GM23338 (cell line): ENCODE measurements around the gene CIAO3. TPM values are rescaled to one million over a fixed set of nuclear protein-coding genes. Genes with fewer than 3 reads are reported as not detected.
"Not testable (repeated sequence)": the region's sequence is repeated elsewhere in the genome, so short reads cannot be mapped to it uniquely, and the experiment has no call there.

ENCODE experiments used
- ATAC-seq: fragments of 200-7000 bp; cut with Tn5 transposase; 3 replicates; pipeline ENCODE4 v1.9.1; 2020
- DNase-seq: peaks from one replicate; pipeline ENCODE4 v3.0.0-alpha.2; 2015; ENCODE audit warnings: low spot score
- H2AFZ ChIP-seq: fragments of 200-600 bp; sonication (generic); 2 replicates; pipeline ENCODE4 v1.8.0; 2016; ENCODE audit warnings: antibody characterized with exemption, mild to moderate bottlenecking, moderate library complexity
- H3F3A ChIP-seq: fragments of 200-600 bp; sonication (generic); replicated peaks from 2 replicates; pipeline ENCODE4 v1.8.0; 2017; ENCODE audit warnings: antibody characterized with exemption, mixed run types, low read depth
- H3K27ac ChIP-seq: fragments of 200-600 bp; sonication (generic); 2 replicates; pipeline ENCODE4 v1.6.1; 2016; ENCODE audit warnings: low read depth
- H3K27me3 ChIP-seq: fragments of 200-600 bp; sonication (generic); 2 replicates; pipeline ENCODE4 v1.8.0; 2016; ENCODE audit warnings: mild to moderate bottlenecking, mixed run types, moderate library complexity; ENCODE audit not compliant: insufficient read depth
- H3K36me3 ChIP-seq: fragments of 200-600 bp; sonication (generic); 2 replicates; pipeline ENCODE4 v1.8.0; 2016; ENCODE audit warnings: mild to moderate bottlenecking; ENCODE audit not compliant: insufficient read depth
- H3K4me1 ChIP-seq: fragments of 200-600 bp; sonication (generic); 2 replicates; pipeline ENCODE4 v1.8.0; 2016; ENCODE audit warnings: mild to moderate bottlenecking, moderate library complexity; ENCODE audit not compliant: insufficient read depth
- H3K4me2 ChIP-seq: fragments of 200-600 bp; sonication (generic); 2 replicates; pipeline ENCODE4 v1.7.1; 2017; ENCODE audit warnings: mixed run types
- H3K4me3 ChIP-seq: fragments of 200-600 bp; sonication (generic); 2 replicates; pipeline ENCODE4 v1.6.1; 2016; ENCODE audit warnings: mixed run types
- H3K79me2 ChIP-seq: fragments of 200-600 bp; sonication (generic); replicated peaks from 2 replicates; pipeline ENCODE4 v1.8.0; 2017; ENCODE audit warnings: mild to moderate bottlenecking; ENCODE audit not compliant: insufficient read depth
- H3K9me2 ChIP-seq: fragments of 200-600 bp; sonication (generic); 2 replicates; pipeline ENCODE4 v1.8.0; 2017; ENCODE audit not compliant: insufficient read depth
- H4K20me1 ChIP-seq: fragments of 200-600 bp; sonication (generic); replicated peaks from 2 replicates; pipeline ENCODE4 v1.8.0; 2017; ENCODE audit warnings: mild to moderate bottlenecking; ENCODE audit not compliant: insufficient read depth
- H3K27ac Mint-ChIP-seq: 2 replicates; pipeline ENCODE4 v1.8.0; 2020; ENCODE audit warnings: inconsistent platforms, mild to moderate bottlenecking, moderate library complexity, mixed read lengths
- H3K27me3 Mint-ChIP-seq: 3 replicates; pipeline ENCODE4 v1.8.0; 2022; ENCODE audit warnings: low read depth, mild to moderate bottlenecking, moderate library complexity, mixed read lengths, inconsistent platforms; ENCODE audit not compliant: insufficient read depth, poor library complexity
- H3K36me3 Mint-ChIP-seq: 3 replicates; pipeline ENCODE4 v1.8.0; 2021; ENCODE audit warnings: low read depth, mild to moderate bottlenecking, inconsistent platforms, moderate library complexity, mixed read lengths
- H3K4me1 Mint-ChIP-seq: 3 replicates; pipeline ENCODE4 v1.8.0; 2020; ENCODE audit warnings: mild to moderate bottlenecking, inconsistent platforms, mixed read lengths
- H3K4me3 Mint-ChIP-seq: 3 replicates; pipeline ENCODE4 v1.8.0; 2021; ENCODE audit warnings: moderate library complexity, mild to moderate bottlenecking, inconsistent platforms, mixed read lengths
- H3K9me3 Mint-ChIP-seq: 3 replicates; pipeline ENCODE4 v1.8.0; 2020; ENCODE audit warnings: moderate library complexity, mild to moderate bottlenecking, inconsistent platforms, mixed read lengths
- CREB1 ChIP-seq: fragments of 250-450 bp; sonication (Bioruptor Pico); IDR thresholded peaks from 2 replicates; pipeline ENCODE4 v1.5.0; 2020; ENCODE audit warnings: low read depth, mild to moderate bottlenecking, moderate library complexity
- CTCF ChIP-seq, 2 experiments: fragments of 200-600 bp in 1 of 2; sonication (generic) in 1 of 2; conservative IDR thresholded peaks; 2 replicates each; pipeline versions ENCODE4 v1.5.1 to v1.6.1; 2016 to 2017; ENCODE audit warnings: antibody characterized with exemption in 2 of 2, low read depth in 2 of 2, mild to moderate bottlenecking in 2 of 2, moderate library complexity in 1 of 2
- EZH2phosphoT487 ChIP-seq: fragments of 200-600 bp; sonication (generic); IDR thresholded peaks from one replicate; pipeline ENCODE4 v1.8.1; 2018; ENCODE audit warnings: antibody characterized with exemption; ENCODE audit not compliant: unreplicated experiment
- JUNB ChIP-seq: IDR thresholded peaks from one replicate; pipeline ENCODE4 v1.6.1; 2016; ENCODE audit warnings: antibody characterized with exemption; ENCODE audit not compliant: unreplicated experiment
- NANOG ChIP-seq: IDR thresholded peaks from 2 replicates; pipeline ENCODE4 v1.6.1; 2016; ENCODE audit warnings: antibody characterized with exemption, borderline replicate concordance
- POLR2AphosphoS5 ChIP-seq: IDR thresholded peaks from 2 replicates; pipeline ENCODE4 v1.6.1; 2016; ENCODE audit warnings: antibody characterized with exemption, low read depth
- STAT1 ChIP-seq: IDR thresholded peaks from one replicate; pipeline ENCODE4 v1.6.1; 2016; ENCODE audit warnings: antibody characterized with exemption; ENCODE audit not compliant: unreplicated experiment
- ZNF331 ChIP-seq: fragments of 250-450 bp; sonication (Bioruptor Pico); IDR thresholded peaks from 2 replicates; pipeline ENCODE4 v1.5.0; 2020; ENCODE audit warnings: low read depth, mild to moderate bottlenecking, moderate library complexity
- polyA plus RNA-seq: library from polyadenylated mRNA; unstranded; fragments of >200 nt; fragmentation: Nextera tagmentation; extraction: Ambion mirVana; gene quantifications from 2 replicates; pipeline ENCODE4 v1.2.1, GENCODE V29; 2016
- total RNA-seq: library from RNA; depleted of rRNA; stranded (reverse); fragments of >200 nt; shearing (Covaris generic); gene quantifications from 2 replicates; pipeline ENCODE4 v1.2.3, GENCODE V29; 2014
- TF ChIP-seq, protein P1 (sequence below): IDR thresholded peaks from 2 replicates; pipeline ENCODE4 v1.6.1; 2016; ENCODE audit warnings: antibody characterized with exemption

Gene CIAO3
- total and polyA plus RNA-seq, 2 experiments from 2014 or later, result 13.0 to 42.3 TPM

DNA sequence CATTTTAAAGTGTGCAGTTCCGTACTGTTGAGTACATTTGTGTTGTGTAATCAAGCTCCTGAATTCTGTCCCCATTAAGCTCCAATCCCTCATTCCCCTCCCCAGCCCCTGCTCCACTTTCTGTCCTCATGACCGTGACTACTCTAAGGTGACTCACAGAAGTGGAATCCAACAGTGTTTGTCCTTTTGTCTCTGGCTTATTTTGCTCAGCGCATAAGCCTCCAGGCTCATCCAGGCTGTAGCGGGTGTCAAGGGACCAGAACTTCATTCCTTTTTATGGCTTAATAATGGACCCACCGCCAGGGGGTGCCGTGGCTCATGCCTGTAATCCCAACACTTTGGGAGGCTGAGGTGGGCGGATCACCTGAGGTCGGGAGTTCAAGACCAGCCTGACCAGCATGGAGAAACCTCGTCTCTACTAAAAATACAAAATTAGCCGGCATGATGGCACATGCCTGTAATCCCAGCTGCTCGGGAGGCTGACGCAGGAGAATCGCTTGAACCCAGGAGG is 28.0 kb downstream of the CIAO3 start:
- H4K20me1 ChIP-seq, H3K79me2 ChIP-seq, H3K4me1 Mint-ChIP-seq, H3K9me2 ChIP-seq, H3K36me3 Mint-ChIP-seq, H3K4me1 ChIP-seq, H3K27ac ChIP-seq, H3K36me3 ChIP-seq, H3K27ac Mint-ChIP-seq, ATAC-seq, H3K4me2 ChIP-seq, H2AFZ ChIP-seq, H3F3A ChIP-seq, H3K4me3 Mint-ChIP-seq, H3K4me3 ChIP-seq, H3K9me3 Mint-ChIP-seq: not testable (repeated sequence)
- H3K27me3 ChIP-seq, result peaks cover 67% of the 10 kb centered on the region
- DNase-seq, result peak; percentile 89
- TF ChIP-seq CTCF (conservative IDR thresholded peaks at IDR 0.05; ENCODE audit: low read depth in 2 of 2), result peak; percentile 66 to 77
- H3K27me3 Mint-ChIP-seq, result peaks cover 51% of the 10 kb centered on the region

DNA sequence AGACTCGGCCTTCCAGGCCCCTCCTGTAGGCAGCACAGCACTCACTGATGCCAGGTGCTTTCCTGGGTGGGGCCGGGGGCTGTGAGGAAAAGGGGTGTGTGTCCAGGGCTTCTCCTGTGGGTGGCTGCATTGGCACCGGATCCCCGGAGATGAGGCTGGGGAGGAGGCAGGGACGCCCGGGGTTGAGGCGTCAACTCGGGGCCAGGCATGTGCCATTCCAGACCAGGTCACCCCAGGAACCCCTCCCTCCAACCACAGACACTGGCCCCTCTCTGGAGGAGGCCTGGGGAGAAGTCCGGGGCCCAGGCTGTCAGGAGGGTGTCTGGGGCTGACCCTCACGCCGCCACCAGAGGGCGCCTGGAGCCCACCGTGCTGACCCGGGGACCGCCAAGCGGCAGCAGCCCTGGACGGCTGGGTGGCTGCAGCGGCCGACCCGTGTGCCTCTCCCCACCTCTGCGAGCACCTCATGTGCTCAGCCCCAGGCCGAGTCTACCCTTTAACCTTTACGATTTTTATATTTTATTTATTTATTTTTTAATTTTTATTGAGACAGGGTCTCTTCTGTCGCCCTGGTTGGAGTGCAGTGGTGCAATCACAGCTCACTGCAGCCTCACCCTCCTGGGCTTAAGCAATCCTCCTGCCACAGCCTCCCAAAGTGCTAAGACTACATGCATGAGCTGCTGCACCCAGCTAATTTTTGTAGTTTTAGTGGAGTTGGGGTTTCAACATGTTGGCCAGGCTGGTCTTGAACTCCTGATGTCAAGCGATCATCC is 29.1 kb downstream of the CIAO3 start:
- peaks cover 4% of the 10 kb centered on the region; the same call in 1 of the 3 replicates for H3K9me3 Mint-ChIP-seq
- TF ChIP-seq STAT1 (no peak), CTCF (conservative IDR thresholded peaks at IDR 0.05; ENCODE audit: low read depth in 2 of 2) (peak; percentile 66 to 94)
- no peak overlapping the region for H3K4me3 Mint-ChIP-seq
- H3K4me1 ChIP-seq, result peaks cover 4% of the 10 kb centered on the region; the same call in 1 of the 2 replicates
- peaks cover 58% of the 10 kb centered on the region for H3K27me3 Mint-ChIP-seq
- H3K27ac ChIP-seq, result no peak overlapping the region
- H4K20me1 ChIP-seq, result no peaks in the 10 kb centered on the region
- no peaks in the 10 kb centered on the region for H3K9me2 ChIP-seq
- peaks cover 4% of the 10 kb centered on the region; the same call in 2 of the 3 replicates for H3K4me1 Mint-ChIP-seq
- no peak overlapping the region for H2AFZ ChIP-seq
- H3K4me3 ChIP-seq, result no peak overlapping the region
- no peak overlapping the region for H3K27ac Mint-ChIP-seq
- H3K4me2 ChIP-seq, result no peak overlapping the region
- DNase-seq (peak; percentile 87), ATAC-seq (peak; percentile 64)
- no peaks in the 10 kb centered on the region for H3K79me2 ChIP-seq
- H3K27me3 ChIP-seq, result peaks cover 71% of the 10 kb centered on the region
- 0 out of 2 replicates have a peak, but pooled peaks cover 2% of the 10 kb centered on the region for H3F3A ChIP-seq
- H3K36me3 Mint-ChIP-seq, result no peaks in the 10 kb centered on the region
- no peaks in the 10 kb centered on the region for H3K36me3 ChIP-seq

DNA sequence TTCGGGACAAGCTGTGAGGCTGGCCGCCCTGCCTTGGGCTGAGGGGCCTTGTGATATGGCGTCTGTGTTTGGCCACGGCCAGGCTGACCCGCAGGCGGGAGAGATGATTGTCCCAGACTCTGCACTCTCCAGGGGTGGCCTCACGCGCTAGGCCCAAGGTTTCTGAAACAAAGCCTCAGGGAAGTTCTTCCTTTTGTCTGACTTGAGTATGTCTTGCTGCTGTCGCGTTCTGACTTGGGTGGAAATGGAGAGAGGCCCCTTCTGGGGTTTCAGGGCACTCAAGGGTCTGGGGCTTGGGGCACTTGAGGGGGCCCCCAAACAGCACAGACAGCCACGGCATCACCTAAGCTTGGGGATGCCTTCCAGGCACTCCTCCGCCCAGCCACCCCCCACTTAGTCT is 29.7 kb downstream of the CIAO3 start:
- H3K4me1 Mint-ChIP-seq, result no peaks in the 10 kb centered on the region; the same call in 2 of the 3 replicates
- H3K27ac Mint-ChIP-seq, result no peak overlapping the region
- Histone ChIP-seq H3K27ac (no peak overlapping the region), H3K79me2 (no peaks in the 10 kb centered on the region), H2AFZ (no peak overlapping the region), H3K4me2 (no peak overlapping the region), H3K4me3 (no peak overlapping the region), H3K4me1 (peaks cover under 1% of the 10 kb centered on the region; the same call in 1 of the 2 replicates), H3K9me2 (no peaks in the 10 kb centered on the region), H3K36me3 (no peaks in the 10 kb centered on the region), H3F3A (0 out of 2 replicates have a peak, but pooled peaks cover 6% of the 10 kb centered on the region), H4K20me1 (no peaks in the 10 kb centered on the region), H3K27me3 (peaks cover 71% of the 10 kb centered on the region)
- DNase-seq (no peak), ATAC-seq (no peak)
- H3K9me3 Mint-ChIP-seq, result peaks cover 4% of the 10 kb centered on the region; the same call in 1 of the 3 replicates
- no peaks in the 10 kb centered on the region for H3K36me3 Mint-ChIP-seq
- no peak overlapping the region for H3K4me3 Mint-ChIP-seq
- H3K27me3 Mint-ChIP-seq, result peaks cover 59% of the 10 kb centered on the region
- no peak for TF ChIP-seq EZH2phosphoT487
- no peak for TF ChIP-seq NANOG
- no peak for TF ChIP-seq POLR2AphosphoS5
- TF ChIP-seq ZNF331 (CRISPR knock-in tag), result no peak
- no peak for TF ChIP-seq CREB1 (CRISPR knock-in tag)
- TF ChIP-seq, protein P1, sequence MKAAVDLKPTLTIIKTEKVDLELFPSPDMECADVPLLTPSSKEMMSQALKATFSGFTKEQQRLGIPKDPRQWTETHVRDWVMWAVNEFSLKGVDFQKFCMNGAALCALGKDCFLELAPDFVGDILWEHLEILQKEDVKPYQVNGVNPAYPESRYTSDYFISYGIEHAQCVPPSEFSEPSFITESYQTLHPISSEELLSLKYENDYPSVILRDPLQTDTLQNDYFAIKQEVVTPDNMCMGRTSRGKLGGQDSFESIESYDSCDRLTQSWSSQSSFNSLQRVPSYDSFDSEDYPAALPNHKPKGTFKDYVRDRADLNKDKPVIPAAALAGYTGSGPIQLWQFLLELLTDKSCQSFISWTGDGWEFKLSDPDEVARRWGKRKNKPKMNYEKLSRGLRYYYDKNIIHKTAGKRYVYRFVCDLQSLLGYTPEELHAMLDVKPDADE, result no peak
- TF ChIP-seq JUNB, result no peak
